Measurements from ENCODE around the gene MEG3. TPM values are rescaled to one million over a fixed set of nuclear protein-coding genes. Genes with fewer than 3 reads are reported as not detected.

MEG3 gene
- total and polyA plus RNA-seq, 2 donors (not counting 3 experiments of a cell fraction or from before 2014, with no cell fraction given): 378 to 508 TPM

- peaks cover 0 to 4% of the 10 kb centered on the region in 2 experiments for H3K27me3 ChIP-seq (ENCODE audit: control insufficient read depth in 2 of 2, insufficient read depth in 2 of 2, low read length in 2 of 2)
- H3K4me1 ChIP-seq (ENCODE audit: control insufficient read depth, extremely low read depth, insufficient read depth, low read length): no peaks in the 10 kb centered on the region
- intact Hi-C loops (cut with micrococcal nuclease): no loop called here
- peaks cover 25% of the 10 kb centered on the region for H3K79me2 ChIP-seq (ENCODE audit: control insufficient read depth, insufficient read depth, low read length)
- no peaks in the 10 kb centered on the region for H4K20me1 ChIP-seq (replicated peaks; ENCODE audit: control insufficient read depth, extremely low read depth, insufficient read depth, low read length)
- H3K27ac ChIP-seq (ENCODE audit: insufficient read depth, low read depth, low read length): no peak overlapping the region
- no peaks in the 10 kb centered on the region for H3K9me1 ChIP-seq (replicated peaks; ENCODE audit: control insufficient read depth, extremely low read depth, insufficient read depth, low read length)
- dilution Hi-C loops (cut with MboI; ENCODE audit: extremely low pct_ligation_motif_present, low sequenced_read_pairs): no loop called here
- TF ChIP-seq POLR2A (IDR thresholded peaks at IDR 0.05; ENCODE audit: low read depth, low read length) (no peak), EZH2 (IDR thresholded peaks at IDR 0.05; ENCODE audit: borderline replicate concordance, low read depth, low read length, severe bottlenecking) (no peak)
- TF ChIP-seq, protein P1, sequence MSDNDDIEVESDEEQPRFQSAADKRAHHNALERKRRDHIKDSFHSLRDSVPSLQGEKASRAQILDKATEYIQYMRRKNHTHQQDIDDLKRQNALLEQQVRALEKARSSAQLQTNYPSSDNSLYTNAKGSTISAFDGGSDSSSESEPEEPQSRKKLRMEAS (IDR thresholded peaks at IDR 0.05; ENCODE audit: insufficient read depth, insufficient read length): no peak
- no peaks in the 10 kb centered on the region for H3K9me3 ChIP-seq (replicated peaks; ENCODE audit: control insufficient read depth, insufficient read depth, low read length)
- FAIRE-seq (peak; percentile 53), DNase-seq (ENCODE audit: low read depth, low spot score) (peak; percentile 69)
- POLR2A ChIA-PET: interaction anchor here (1.6 kb wide), 1 partner anchor 131 kb away, joined by 4 read pairs; no protein-coding TSS in a partner anchor
- no peak overlapping the region for H3K4me3 ChIP-seq (replicated peaks in 1 of 3; ENCODE audit: insufficient read depth in 1 of 3, low read depth in 1 of 3, low read length in 3 of 3)
- no peak overlapping the region for H2AFZ ChIP-seq (ENCODE audit: low read depth, low read length)
- CTCF ChIA-PET: interaction anchor here (0.7 to 2.1 kb wide), 3 partner anchors 8 to 243 kb away, joined by 3 to 9 read pairs (median 3); no protein-coding TSS in a partner anchor
- peaks cover 0 to 2% of the 10 kb centered on the region in 2 experiments for H3K36me3 ChIP-seq (ENCODE audit: control insufficient read depth in 2 of 2, extremely low read depth in 1 of 2, insufficient read depth in 2 of 2, low read length in 2 of 2)
- H3K9ac ChIP-seq (replicated peaks; ENCODE audit: extremely low read depth, insufficient read depth, low read length): no peak overlapping the region
- no TSS peak for BruUV-seq (replicated peaks)
- no peak overlapping the region for H3K4me2 ChIP-seq (ENCODE audit: insufficient read depth, low read length)
These were observed 1.8 kb upstream of the MEG3 start for GRCh38 chr14:100824091-100824551.

DNA sequence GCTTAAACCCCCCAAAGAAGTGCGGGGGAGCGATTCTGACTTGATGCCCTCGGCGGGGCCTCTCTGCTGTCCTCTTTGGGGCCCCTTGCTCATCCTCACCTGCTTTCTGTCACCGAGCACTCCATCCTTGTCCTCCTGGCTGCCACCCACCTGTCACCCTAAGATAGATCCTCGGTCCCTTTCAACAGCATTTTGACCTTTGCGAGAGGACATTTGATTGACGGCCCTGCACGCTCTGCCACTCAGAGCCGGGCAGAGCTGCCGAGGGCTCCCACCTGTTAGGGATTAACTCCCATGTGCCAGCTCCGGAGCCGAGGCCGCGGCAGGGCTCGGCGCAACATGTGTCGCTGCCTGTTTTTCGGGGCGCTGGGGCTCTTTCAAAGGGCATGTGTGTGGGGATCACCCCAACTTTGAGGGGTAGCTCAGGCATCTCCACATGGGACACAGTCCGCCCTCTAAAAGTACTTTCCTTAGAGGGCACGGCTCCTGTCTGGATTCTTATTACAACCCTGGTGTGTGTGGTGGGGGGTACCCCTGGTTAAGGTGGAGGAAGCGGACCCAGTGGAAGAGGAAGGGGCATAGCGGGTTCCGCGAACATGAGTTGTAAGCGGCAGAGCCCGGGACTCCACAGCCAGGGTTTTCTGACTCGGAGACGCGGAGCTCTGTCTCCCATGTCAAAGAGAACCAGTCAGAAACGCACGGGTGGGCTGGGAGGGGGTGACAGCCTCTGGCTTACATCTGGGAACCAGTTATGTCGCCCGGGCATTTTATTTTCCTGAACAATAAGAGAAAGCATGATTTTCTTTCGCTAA is 811 bp upstream of the MEG3 start:
- no peak overlapping the region for H3K27ac ChIP-seq (ENCODE audit: insufficient read depth, low read depth, low read length)
- intact Hi-C loops (cut with micrococcal nuclease) (loop anchor here (1.0 kb wide), 1 partner anchor 441 kb away; no protein-coding TSS in a partner anchor), dilution Hi-C loops (cut with MboI; ENCODE audit: extremely low pct_ligation_motif_present, low sequenced_read_pairs) (no loop called here)
- H3K79me2 ChIP-seq (ENCODE audit: control insufficient read depth, insufficient read depth, low read length): peaks cover 28% of the 10 kb centered on the region
- peak overlapping the region; percentile 80 for H3K9ac ChIP-seq (replicated peaks; ENCODE audit: extremely low read depth, insufficient read depth, low read length)
- H2AFZ ChIP-seq (ENCODE audit: low read depth, low read length): peak overlapping the region; percentile 59
- TF ChIP-seq FOS (IDR thresholded peaks at IDR 0.05; ENCODE audit: borderline replicate concordance, insufficient read depth, low read length) (no peak), JUN (IDR thresholded peaks at IDR 0.05; ENCODE audit: borderline replicate concordance, insufficient read depth, insufficient read length, low read depth) (no peak), POLR2AphosphoS5 (IDR thresholded peaks at IDR 0.05; ENCODE audit: insufficient read depth, low read depth, low read length) (no peak), GATA2 (IDR thresholded peaks at IDR 0.05; ENCODE audit: insufficient read depth, insufficient read length, low read depth, low read length) (no peak), EZH2 (IDR thresholded peaks at IDR 0.05; ENCODE audit: borderline replicate concordance, low read depth, low read length, severe bottlenecking) (no peak)
- no peaks in the 10 kb centered on the region for H3K4me1 ChIP-seq (ENCODE audit: control insufficient read depth, extremely low read depth, insufficient read depth, low read length)
- peak overlapping the region; percentile 61 for H3K4me2 ChIP-seq (ENCODE audit: insufficient read depth, low read length)
- DNase-seq (ENCODE audit: low read depth, low spot score) (no peak), FAIRE-seq (no peak)
- ChIA-PET CTCF (interaction anchor here (1.0 to 2.1 kb wide), 3 partner anchors 115 to 242 kb away, joined by 3 to 9 read pairs (median 7); no protein-coding TSS in a partner anchor), POLR2A (interaction anchor here (0.7 to 1.6 kb wide), 4 partner anchors 9 to 163 kb away, joined by 4 to 6 read pairs (median 6); no protein-coding TSS in a partner anchor)
- no peaks in the 10 kb centered on the region for H3K9me1 ChIP-seq (replicated peaks; ENCODE audit: control insufficient read depth, extremely low read depth, insufficient read depth, low read length)
- H3K27me3 ChIP-seq (ENCODE audit: control insufficient read depth in 2 of 2, insufficient read depth in 2 of 2, low read length in 2 of 2): peaks cover 0 to 4% of the 10 kb centered on the region in 2 experiments
- H3K4me3 ChIP-seq (replicated peaks in 1 of 3; ENCODE audit: insufficient read depth in 1 of 3, low read depth in 1 of 3, low read length in 3 of 3): peak overlapping the region in 2 of 3 experiments; percentile 67 to 80
- H3K36me3 ChIP-seq (ENCODE audit: control insufficient read depth in 2 of 2, extremely low read depth in 1 of 2, insufficient read depth in 2 of 2, low read length in 2 of 2): peaks cover 0 to 9% of the 10 kb centered on the region in 2 experiments
- H4K20me1 ChIP-seq (replicated peaks; ENCODE audit: control insufficient read depth, extremely low read depth, insufficient read depth, low read length): no peaks in the 10 kb centered on the region
- no TSS peak for BruUV-seq (replicated peaks)
- H3K9me3 ChIP-seq (replicated peaks; ENCODE audit: control insufficient read depth, insufficient read depth, low read length): no peaks in the 10 kb centered on the region
